H1 (cell line): ENCODE measurements around the gene PDCL3. TPM values are rescaled to one million over a fixed set of nuclear protein-coding genes. Genes with fewer than 3 reads are reported as not detected.

Experiments used
- CTCF ChIA-PET: fragments of 300-600 bp; sonication (Branson Sonifier 250); formaldehyde crosslinking; loops from one replicate; lab custom pipeline; 2021; ENCODE audit not compliant: partially characterized antibody; lab: Charles Lee
- POLR2A ChIA-PET: fragments of 300-600 bp; sonication (Branson Sonifier 250); formaldehyde crosslinking; loops from one replicate; lab custom pipeline; 2021; ENCODE audit warnings: inconsistent platforms; ENCODE audit not compliant: partially characterized antibody; lab: Charles Lee
- DNase-seq, 2 experiments: peaks; one replicate each; pipeline versions ENCODE4 v3.0.0 to v3.0.0-alpha.2; 2010 to 2022; ENCODE audit warnings: low spot score in 2 of 2, low read depth in 1 of 2, mixed read lengths in 1 of 2
- FAIRE-seq: peaks from 2 replicates; lab custom pipeline; 2011; peaks lifted over from hg19 to GRCh38; lab: Jason Lieb, UNC
- H2AFZ ChIP-seq: 2 replicates; pipeline ENCODE4 v1.8.1; 2012; ENCODE audit warnings: low read length, inconsistent platforms
- H2AK5ac ChIP-seq: 2 replicates; pipeline ENCODE4 v1.6.1; 2013; ENCODE audit warnings: low read depth, low read length
- H2BK120ac ChIP-seq: replicated peaks from 2 replicates; pipeline ENCODE3; 2013; ENCODE audit warnings: low read depth, low read length, inconsistent platforms
- H2BK12ac ChIP-seq: 2 replicates; pipeline ENCODE4 v1.6.1; 2013; ENCODE audit warnings: low read depth, low read length
- H2BK15ac ChIP-seq: 2 replicates; pipeline ENCODE4 v1.6.1; 2013; ENCODE audit warnings: low read length
- H2BK20ac ChIP-seq: 2 replicates; pipeline ENCODE4 v1.6.1; 2013; ENCODE audit warnings: low read length
- H2BK5ac ChIP-seq: 2 replicates; pipeline ENCODE4 v1.6.1; 2013; ENCODE audit warnings: low read depth, low read length
- H3K14ac ChIP-seq: 2 replicates; pipeline ENCODE4 v1.6.1; 2013; ENCODE audit warnings: inconsistent platforms; ENCODE audit not compliant: insufficient read length
- H3K18ac ChIP-seq: 2 replicates; pipeline ENCODE4 v1.6.1; 2013; ENCODE audit warnings: low read length; ENCODE audit errors: extremely low read depth
- H3K23ac ChIP-seq: 2 replicates; pipeline ENCODE4 v1.6.1; 2013; ENCODE audit warnings: inconsistent platforms; ENCODE audit not compliant: insufficient read length
- H3K23me2 ChIP-seq: 2 replicates; pipeline ENCODE4 v1.6.1; 2013; ENCODE audit warnings: low read depth, low read length
- H3K27ac ChIP-seq: 2 replicates; pipeline ENCODE4 v1.6.1; 2011; ENCODE audit warnings: low read depth, low read length, inconsistent platforms
- H3K27me3 ChIP-seq, 4 experiments: replicated peaks in 1 of 4; 1 replicate in 1 of 4; 2 replicates in 3 of 4; pipeline versions ENCODE4 v1.6.1 to v1.8.1; 2011 to 2013; ENCODE audit warnings: low read length in 3 of 4, mild to moderate bottlenecking in 3 of 4, inconsistent platforms in 2 of 4, mixed read lengths in 2 of 4, moderate library complexity in 1 of 4; ENCODE audit not compliant: control insufficient read depth in 3 of 4, insufficient read depth in 3 of 4; ENCODE audit errors: extremely low read depth in 1 of 4
- H3K36me3 ChIP-seq, 4 experiments: 2 replicates each; pipeline versions ENCODE4 v1.6.1 to v1.8.1; 2011 to 2013; ENCODE audit warnings: mild to moderate bottlenecking in 4 of 4, low read length in 3 of 4, moderate library complexity in 2 of 4, control low read depth in 1 of 4, inconsistent platforms in 1 of 4; ENCODE audit not compliant: insufficient read depth in 4 of 4, control insufficient read depth in 2 of 4
- H3K4ac ChIP-seq: replicated peaks from 2 replicates; pipeline ENCODE3; 2013; ENCODE audit warnings: low read length, low read depth, mixed read lengths, inconsistent platforms; ENCODE audit not compliant: insufficient read length
- H3K4me1 ChIP-seq, 4 experiments: replicated peaks in 1 of 4; 1 replicate in 1 of 4; 2 replicates in 3 of 4; pipeline versions ENCODE4 v1.6.1 to v1.8.1; 2011 to 2013; ENCODE audit warnings: low read length in 3 of 4, inconsistent platforms in 2 of 4, mixed read lengths in 1 of 4; ENCODE audit not compliant: insufficient read depth in 4 of 4, control insufficient read depth in 3 of 4
- H3K4me2 ChIP-seq, 2 experiments: 2 replicates each; pipeline versions ENCODE4 v1.6.1 to v1.8.1; 2011 to 2013; ENCODE audit warnings: low read depth in 2 of 2, low read length in 2 of 2, control low read depth in 1 of 2, inconsistent platforms in 1 of 2, mild to moderate bottlenecking in 1 of 2; ENCODE audit not compliant: insufficient read depth in 1 of 2
- H3K4me3 ChIP-seq, 4 experiments: fragments of 200-600, 300-600 bp in 1 of 4; sonication (generic), shearing (Covaris generic), sonication (Bioruptor Twin) in 1 of 4; 2 replicates each; pipeline versions ENCODE4 v1.5.1 to v1.8.1; 2011 to 2016; ENCODE audit warnings: low read length in 4 of 4, low read depth in 3 of 4, control low read depth in 2 of 4, inconsistent platforms in 2 of 4, mild to moderate bottlenecking in 2 of 4, mixed read lengths in 1 of 4, moderate library complexity in 1 of 4; ENCODE audit not compliant: insufficient read depth in 2 of 4; ENCODE audit errors: extremely low read depth in 1 of 4
- H3K56ac ChIP-seq: replicated peaks from 2 replicates; pipeline ENCODE3; 2013; ENCODE audit warnings: low read depth, mild to moderate bottlenecking, mixed read lengths, low read length, inconsistent platforms; ENCODE audit not compliant: insufficient read length
- H3K79me1 ChIP-seq: 2 replicates; pipeline ENCODE4 v1.6.1; 2013; ENCODE audit warnings: low read depth, low read length, control low read depth
- H3K79me2 ChIP-seq, 2 experiments: 2 replicates each; pipeline versions ENCODE4 v1.6.1 to v1.8.1; 2012 to 2013; ENCODE audit warnings: low read length in 2 of 2, mild to moderate bottlenecking in 2 of 2, inconsistent platforms in 1 of 2; ENCODE audit not compliant: insufficient read depth in 2 of 2, control insufficient read depth in 1 of 2
- H3K9ac ChIP-seq, 4 experiments: replicated peaks in 1 of 4; 1 replicate in 1 of 4; 2 replicates in 3 of 4; pipeline versions ENCODE4 v1.6.1 to v1.8.1; 2011 to 2013; ENCODE audit warnings: low read depth in 3 of 4, low read length in 3 of 4, control low read depth in 2 of 4, mild to moderate bottlenecking in 2 of 4, moderate library complexity in 2 of 4, inconsistent platforms in 1 of 4; ENCODE audit errors: extremely low read depth in 1 of 4
- H3K9me3 ChIP-seq, 2 experiments: 2 replicates each; pipeline versions ENCODE4 v1.6.1 to v1.8.1; 2012 to 2013; ENCODE audit warnings: mild to moderate bottlenecking in 2 of 2, moderate library complexity in 2 of 2, control low read depth in 1 of 2, inconsistent platforms in 1 of 2, low read depth in 1 of 2, low read length in 1 of 2, mixed read lengths in 1 of 2; ENCODE audit not compliant: insufficient read depth in 2 of 2
- H4K20me1 ChIP-seq, 2 experiments: replicated peaks in 1 of 2; 2 replicates each; pipeline versions ENCODE3 to v1.8.1; 2011 to 2013; ENCODE audit warnings: inconsistent platforms in 2 of 2, low read length in 2 of 2, mild to moderate bottlenecking in 1 of 2; ENCODE audit not compliant: insufficient read depth in 2 of 2, control insufficient read depth in 1 of 2
- H4K5ac ChIP-seq: 2 replicates; pipeline ENCODE4 v1.6.1; 2013; ENCODE audit warnings: low read length, low read depth, mixed read lengths, inconsistent platforms; ENCODE audit not compliant: insufficient read length
- H4K8ac ChIP-seq: 2 replicates; pipeline ENCODE4 v1.8.0; 2013; ENCODE audit warnings: mild to moderate bottlenecking, moderate library complexity, low read length, inconsistent platforms; ENCODE audit not compliant: insufficient read depth; ENCODE audit errors: extremely low read depth
- H4K91ac ChIP-seq: replicated peaks from 2 replicates; pipeline ENCODE3; 2013; ENCODE audit warnings: low read length, mixed read lengths, inconsistent platforms; ENCODE audit not compliant: insufficient read length
- JUN ChIP-seq: IDR thresholded peaks from 2 replicates; pipeline ENCODE4 v1.6.1; 2011; ENCODE audit warnings: low read depth, mild to moderate bottlenecking, improper control_type of control experiment, low read length
- JUND ChIP-seq: IDR thresholded peaks from 2 replicates; pipeline ENCODE4 v1.6.1; 2011; ENCODE audit warnings: mild to moderate bottlenecking, improper control_type of control experiment, low read length
- KDM1A ChIP-seq: fragments of 200-600, 300-600 bp; sonication (generic); IDR thresholded peaks from 2 replicates; pipeline ENCODE4 v1.7.1; 2016; ENCODE audit warnings: mild to moderate bottlenecking, low read length, borderline replicate concordance
- MAFK ChIP-seq: IDR thresholded peaks from 2 replicates; pipeline ENCODE4 v1.6.1; 2012; ENCODE audit warnings: low read depth, mild to moderate bottlenecking, improper control_type of control experiment, low read length
- SAP30 ChIP-seq: fragments of 300-600 bp; sonication (generic); IDR thresholded peaks from 2 replicates; pipeline ENCODE4 v1.7.1; 2012; ENCODE audit warnings: low read length, moderate library complexity, mild to moderate bottlenecking, inconsistent platforms; ENCODE audit not compliant: insufficient read depth, insufficient replicate concordance
- SP1 ChIP-seq: IDR thresholded peaks from 2 replicates; pipeline ENCODE4 v1.6.1; 2011; ENCODE audit warnings: low read depth, low read length
- SUZ12 ChIP-seq: fragments of 200-600 bp; sonication (generic); IDR thresholded peaks from 2 replicates; pipeline ENCODE4 v1.6.1; 2012; ENCODE audit warnings: mild to moderate bottlenecking, inconsistent platforms, low read length, moderate library complexity, mixed read lengths
- WGBS, 2 experiments: shearing (Covaris generic) in 1 of 2; methylation state at CpG; one replicate each; pipeline versions ENCODE4 v1.1.6 to v1.1.7; 2013 to 2015; ENCODE audit warnings: low lambda C conversion rate in 2 of 2, mixed read lengths in 2 of 2, inconsistent platforms in 1 of 2, low coverage in 1 of 2, missing lambda C conversion rate in 1 of 2; ENCODE audit not compliant: insufficient replicate concordance in 2 of 2, insufficient coverage in 1 of 2, insufficient read length in 1 of 2; ENCODE audit errors: extremely low coverage in 1 of 2, missing lambda C conversion rate in 1 of 2; 5-methylcytosine and 5-hydroxymethylcytosine counted together
- polyA plus RNA-seq, 7 experiments: library from polyadenylated mRNA; depleted of rRNA in 3 of 7; stranded (reverse) in 5 of 7; unstranded in 2 of 7; fragments of >200 nt in 5 of 7; fragments of 200-250 nt in 2 of 7; gene quantifications; 1 replicate in 5 of 7; 2 replicates in 1 of 7; 4 replicates in 1 of 7; pipeline versions ENCODE4 v1.2.1 to v1.2.3, GENCODE V29; 2011 to 2013; ENCODE audit warnings: missing spikeins in 2 of 7, mixed read lengths in 2 of 7
- total RNA-seq: library from RNA; stranded (reverse); fragmentation: NEBNext Ultra II Directional; extraction: Animal tissue kit (Norgen Biotek cat#: 25700); gene quantifications from 2 replicates; pipeline ENCODE4 v1.2.1, GENCODE V29; 2021
- TF ChIP-seq, protein P1 (sequence below): IDR thresholded peaks from 2 replicates; pipeline ENCODE4 v1.6.1; 2012; ENCODE audit warnings: inconsistent platforms

The PDCL3 gene
- total and polyA plus RNA-seq, 2 of the 8 experiments (the other 6 are each of a cell fraction or from before 2014, with no cell fraction given): 19.8 to 29.4 TPM

DNA sequence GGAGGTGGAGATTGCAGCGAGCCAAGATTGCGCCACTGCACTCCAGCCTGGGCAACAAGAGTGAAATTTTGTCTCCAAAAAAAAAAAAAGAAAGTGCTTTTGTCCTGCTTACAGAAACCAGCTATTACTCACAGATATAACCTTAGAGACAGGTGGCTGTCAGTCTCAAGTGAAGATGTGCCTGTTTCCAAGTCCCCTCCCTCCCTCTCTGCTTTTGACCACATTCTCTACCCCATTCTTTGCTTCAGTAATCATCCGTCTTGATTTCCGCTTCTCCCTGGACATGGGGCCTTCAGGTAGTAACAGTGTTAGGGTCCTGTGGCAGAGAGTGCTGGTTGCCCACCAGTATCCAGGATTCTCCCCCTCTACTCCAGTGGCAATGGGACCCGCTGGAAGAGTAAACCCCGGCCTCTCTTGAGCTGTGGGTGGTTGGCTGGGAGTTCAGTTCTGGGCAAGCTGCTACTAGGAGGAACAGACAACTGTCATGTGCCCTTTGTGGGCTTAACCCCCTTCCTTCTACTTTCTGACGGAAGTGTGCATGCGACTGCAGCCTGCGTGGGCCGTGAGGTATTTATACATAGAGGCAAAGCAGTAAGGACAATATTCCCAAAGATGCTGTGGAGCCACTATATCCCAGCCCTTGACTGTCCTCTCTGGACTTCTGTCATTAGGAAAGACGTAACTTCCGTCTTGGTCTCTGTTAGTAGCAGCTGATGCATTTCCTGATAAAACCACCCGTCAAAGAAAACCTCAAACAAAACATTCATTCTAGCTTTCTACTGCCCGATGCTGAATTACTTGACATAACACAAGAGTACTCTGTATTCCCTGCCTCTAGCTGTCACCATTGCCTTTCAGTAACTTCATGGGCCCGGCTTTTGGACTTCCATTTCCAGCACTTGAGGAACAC, 17.8 kb downstream of the PDCL3 start:
- no peak overlapping the region for H3K14ac ChIP-seq
- no peak overlapping the region for H3K4me2 ChIP-seq
- no peak overlapping the region for H4K5ac ChIP-seq
- FAIRE-seq (no peak), DNase-seq (no peak)
- no peak overlapping the region for H3K27ac ChIP-seq
- no peaks in the 10 kb centered on the region for H3K23me2 ChIP-seq
- H2AFZ ChIP-seq: no peak overlapping the region
- H2AK5ac ChIP-seq: no peak overlapping the region
- no peaks in the 10 kb centered on the region for H3K9me3 ChIP-seq
- no peak overlapping the region for H3K18ac ChIP-seq
- no peak overlapping the region for H4K91ac ChIP-seq
- no peak overlapping the region for H2BK20ac ChIP-seq
- H3K79me2 ChIP-seq: no peaks in the 10 kb centered on the region
- no peak overlapping the region for H3K9ac ChIP-seq
- no peak overlapping the region for H2BK15ac ChIP-seq
- peaks cover 0 to 6% (median 2%) of the 10 kb centered on the region in 4 experiments; a peak in 2 of 8 replicates for H3K36me3 ChIP-seq
- H3K27me3 ChIP-seq: no peaks in the 10 kb centered on the region
- no peaks in the 10 kb centered on the region for H4K20me1 ChIP-seq
- POLR2A ChIA-PET: interaction anchor here (1.4 kb wide), 2 partner anchors 16 to 18 kb away, joined by 4 to 7 read pairs; partner anchors contain the start of gene PDCL3
- no peak overlapping the region for H3K4me3 ChIP-seq
- 89% methylated on average over 13 of the region's 15 CpGs; no CpG with 5 or more reads in 1 of the 2 experiments for WGBS, 2 experiments
- H3K79me1 ChIP-seq: no peaks in the 10 kb centered on the region
- no peaks in the 10 kb centered on the region for H3K4me1 ChIP-seq
- no peak overlapping the region for H2BK120ac ChIP-seq
- H4K8ac ChIP-seq: no peak overlapping the region
- H3K56ac ChIP-seq: no peak overlapping the region
- no peak overlapping the region for H3K23ac ChIP-seq
- TF ChIP-seq MAFK: no peak
- TF ChIP-seq, protein P1, sequence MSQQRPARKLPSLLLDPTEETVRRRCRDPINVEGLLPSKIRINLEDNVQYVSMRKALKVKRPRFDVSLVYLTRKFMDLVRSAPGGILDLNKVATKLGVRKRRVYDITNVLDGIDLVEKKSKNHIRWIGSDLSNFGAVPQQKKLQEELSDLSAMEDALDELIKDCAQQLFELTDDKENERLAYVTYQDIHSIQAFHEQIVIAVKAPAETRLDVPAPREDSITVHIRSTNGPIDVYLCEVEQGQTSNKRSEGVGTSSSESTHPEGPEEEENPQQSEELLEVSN: no peak
- no peak for TF ChIP-seq SP1
- no peak for TF ChIP-seq JUND
- no peak for TF ChIP-seq JUN
- TF ChIP-seq SAP30: no peak
- TF ChIP-seq SUZ12: no peak
- TF ChIP-seq KDM1A: no peak
- H2BK12ac ChIP-seq: no peak overlapping the region
- CTCF ChIA-PET: interaction anchor here (0.6 to 1.0 kb wide), 2 partner anchors 14 to 759 kb away, joined by 3 to 4 read pairs; no protein-coding TSS in a partner anchor
- no peak overlapping the region for H3K4ac ChIP-seq
- H2BK5ac ChIP-seq: no peak overlapping the region
